Panc1 (cell line): ENCODE measurements around the gene LRRC56. TPM values are rescaled to one million over a fixed set of nuclear protein-coding genes. Genes with fewer than 3 reads are reported as not detected.
A peak's percentile ranks its signal among the peaks of the same experiment; 100 is the strongest.

ENCODE experiments used
- ATAC-seq: fragments of 200-7000 bp; cut with Tn5 transposase; 2 replicates; pipeline ENCODE4 v1.9.1; 2020; ENCODE audit warnings: mild to moderate bottlenecking, moderate library complexity
- BruUV-seq: library from RNA; stranded (reverse); fragments of 400-500 nt; replicated peaks from 2 replicates; lab custom pipeline; 2021; lab: Mats Ljungman, UMichigan
- CTCF ChIA-PET: fragments of 300-600 bp; sonication (Branson Sonifier 250); formaldehyde crosslinking; loops from one replicate; lab custom pipeline; 2022; ENCODE audit warnings: antibody characterized with exemption; lab: Charles Lee
- POLR2A ChIA-PET: fragments of 300-600 bp; sonication (Branson Sonifier 250); formaldehyde crosslinking; loops from one replicate; lab custom pipeline; 2022; ENCODE audit warnings: antibody characterized with exemption; lab: Charles Lee
- DNase-seq: peaks from one replicate; pipeline ENCODE4 v3.0.0-alpha.2; 2010; ENCODE audit warnings: low read depth, low spot score
- H3K27ac ChIP-seq: 2 replicates; pipeline ENCODE4 v1.5.1; 2011; ENCODE audit warnings: mild to moderate bottlenecking, low read length, inconsistent platforms
- H3K27me3 ChIP-seq: fragments of 200-500 bp; sonication (Bioruptor generic); 2 replicates; pipeline ENCODE4 v1.6.0; 2014; ENCODE audit warnings: low read length, inconsistent platforms; ENCODE audit not compliant: control insufficient read depth, insufficient read depth
- H3K36me3 ChIP-seq: fragments of 200-500 bp; sonication (Bioruptor generic); 2 replicates; pipeline ENCODE4 v1.5.1; 2014; ENCODE audit warnings: inconsistent platforms, mild to moderate bottlenecking, low read length, moderate library complexity; ENCODE audit not compliant: control insufficient read depth, insufficient read depth
- H3K4me1 ChIP-seq: 2 replicates; pipeline ENCODE4 v1.5.1; 2011; ENCODE audit warnings: inconsistent platforms, mild to moderate bottlenecking, low read length, moderate library complexity; ENCODE audit not compliant: control insufficient read depth, insufficient read depth
- H3K4me3 ChIP-seq, 2 experiments: 2 replicates each; pipeline ENCODE4 v1.5.1; 2011 to 2012; ENCODE audit warnings: low read depth in 2 of 2, low read length in 2 of 2, mild to moderate bottlenecking in 2 of 2, inconsistent platforms in 1 of 2, moderate library complexity in 1 of 2
- H3K9me3 ChIP-seq: fragments of 200-500 bp; sonication (Bioruptor generic); 2 replicates; pipeline ENCODE4 v1.5.1; 2014; ENCODE audit warnings: low read depth, mild to moderate bottlenecking, inconsistent platforms, low read length, moderate library complexity; ENCODE audit not compliant: control insufficient read depth, insufficient read depth
- POLR2AphosphoS5 ChIP-seq: IDR thresholded peaks from 2 replicates; pipeline ENCODE4 v1.6.1; 2012; ENCODE audit warnings: mild to moderate bottlenecking, low read depth, low read length, moderate library complexity
- REST ChIP-seq, 2 experiments: IDR thresholded peaks; 2 replicates each; pipeline ENCODE4 v1.6.1; 2011 to 2012; ENCODE audit warnings: low read depth in 2 of 2, control low read depth in 1 of 2, low read length in 1 of 2, mild to moderate bottlenecking in 1 of 2, moderate library complexity in 1 of 2; ENCODE audit not compliant: insufficient read depth in 1 of 2
- SIN3A ChIP-seq: IDR thresholded peaks from 2 replicates; pipeline ENCODE4 v1.6.1; 2012; ENCODE audit warnings: low read depth, mild to moderate bottlenecking, low read length, moderate library complexity, borderline replicate concordance; ENCODE audit not compliant: insufficient read depth
- in situ Hi-C: cut with HindIII; loops from 2 replicates; pipeline ENCODE4 v1.10.0; 2016; ENCODE audit warnings: low sequenced_read_pairs, low pct_unique_long_range_greater_than_20kb
- intact Hi-C: fragments of 100-400 bp; cut with micrococcal nuclease; formaldehyde crosslinking; loops from one replicate; pipeline ENCODE4 v1.10.0; 2022; ENCODE audit not compliant: unreplicated experiment
- total RNA-seq: library from RNA; stranded (reverse); gene quantifications from one replicate; pipeline ENCODE4 v1.2.1, GENCODE V29; 2021; ENCODE audit not compliant: unreplicated experiment
- TF ChIP-seq, protein P1 (sequence below): fragments of 450-650 bp; IDR thresholded peaks from 2 replicates; pipeline ENCODE4 v1.5.1; 2017; ENCODE audit warnings: mild to moderate bottlenecking

LRRC56 gene
- total RNA-seq, 1 experiment from 2014 or later = 9.8 TPM

DNA sequence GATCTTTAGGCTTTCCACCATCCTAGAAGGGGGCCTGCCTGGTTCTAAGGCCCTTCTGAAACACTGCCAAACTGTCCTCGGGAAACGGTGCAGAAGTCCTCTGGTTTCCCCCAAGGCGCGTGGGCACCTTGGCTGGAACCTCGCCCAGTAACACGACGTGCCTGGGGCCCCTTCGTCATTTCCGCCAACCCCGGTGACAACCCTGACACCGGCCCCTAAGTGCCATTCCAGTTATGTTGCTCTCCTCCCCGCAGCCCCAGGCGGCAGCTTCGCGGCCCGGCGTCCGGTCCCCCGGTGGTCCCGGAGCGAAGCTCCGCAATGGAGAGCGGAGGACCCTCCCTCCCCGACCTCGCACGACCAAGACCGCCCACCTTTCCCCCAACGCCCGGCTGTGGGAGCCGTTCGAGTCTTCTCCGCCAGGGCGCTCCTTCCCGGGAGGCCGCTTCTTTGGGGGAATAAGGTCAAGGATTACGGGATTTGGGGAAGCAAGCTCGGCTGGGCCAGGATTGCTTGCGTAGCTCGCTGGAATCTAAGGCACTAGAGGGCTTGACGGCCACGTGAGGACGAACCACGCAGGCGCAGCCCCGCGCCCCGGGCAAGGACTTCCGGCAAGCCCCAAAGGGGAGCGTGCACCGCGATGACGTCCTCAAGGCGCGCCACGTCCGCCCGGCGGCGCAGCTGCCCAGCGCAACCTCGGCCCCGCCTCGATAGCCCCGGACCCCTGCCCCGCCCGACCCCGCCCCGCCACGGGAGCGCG, 30.9 kb upstream of the LRRC56 start:
- CTCF ChIA-PET = interaction anchor here (0.6 to 0.8 kb wide), 2 partner anchors 8 to 325 kb away, joined by 4 to 14 read pairs; no protein-coding TSS in a partner anchor
- H3K36me3 ChIP-seq = peaks cover 2% of the 10 kb centered on the region; the same call in 1 of the 2 replicates
- H3K27me3 ChIP-seq = no peaks in the 10 kb centered on the region
- intact Hi-C loops (no loop called here), in situ Hi-C loops (no loop called here)
- POLR2A ChIA-PET = interaction anchor here (0.6 to 1.2 kb wide), 7 partner anchors 12 to 154 kb away, joined by 3 to 11 read pairs (median 5); partner anchors contain the start of gene SIGIRR
- peaks cover 24% of the 10 kb centered on the region for H3K4me1 ChIP-seq
- TF ChIP-seq, protein P1, sequence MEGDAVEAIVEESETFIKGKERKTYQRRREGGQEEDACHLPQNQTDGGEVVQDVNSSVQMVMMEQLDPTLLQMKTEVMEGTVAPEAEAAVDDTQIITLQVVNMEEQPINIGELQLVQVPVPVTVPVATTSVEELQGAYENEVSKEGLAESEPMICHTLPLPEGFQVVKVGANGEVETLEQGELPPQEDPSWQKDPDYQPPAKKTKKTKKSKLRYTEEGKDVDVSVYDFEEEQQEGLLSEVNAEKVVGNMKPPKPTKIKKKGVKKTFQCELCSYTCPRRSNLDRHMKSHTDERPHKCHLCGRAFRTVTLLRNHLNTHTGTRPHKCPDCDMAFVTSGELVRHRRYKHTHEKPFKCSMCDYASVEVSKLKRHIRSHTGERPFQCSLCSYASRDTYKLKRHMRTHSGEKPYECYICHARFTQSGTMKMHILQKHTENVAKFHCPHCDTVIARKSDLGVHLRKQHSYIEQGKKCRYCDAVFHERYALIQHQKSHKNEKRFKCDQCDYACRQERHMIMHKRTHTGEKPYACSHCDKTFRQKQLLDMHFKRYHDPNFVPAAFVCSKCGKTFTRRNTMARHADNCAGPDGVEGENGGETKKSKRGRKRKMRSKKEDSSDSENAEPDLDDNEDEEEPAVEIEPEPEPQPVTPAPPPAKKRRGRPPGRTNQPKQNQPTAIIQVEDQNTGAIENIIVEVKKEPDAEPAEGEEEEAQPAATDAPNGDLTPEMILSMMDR = no peak
- TF ChIP-seq POLR2AphosphoS5 = peak; percentile 70; the same call in 1 of the 2 replicates
- ATAC-seq (peak; percentile 88), DNase-seq (peak; percentile 91)
- H3K9me3 ChIP-seq = no peaks in the 10 kb centered on the region
- peak overlapping the region; percentile 99 for H3K27ac ChIP-seq
- BruUV-seq = no TSS peak
- H3K4me3 ChIP-seq = peak overlapping the region; percentile 83 to 94

DNA sequence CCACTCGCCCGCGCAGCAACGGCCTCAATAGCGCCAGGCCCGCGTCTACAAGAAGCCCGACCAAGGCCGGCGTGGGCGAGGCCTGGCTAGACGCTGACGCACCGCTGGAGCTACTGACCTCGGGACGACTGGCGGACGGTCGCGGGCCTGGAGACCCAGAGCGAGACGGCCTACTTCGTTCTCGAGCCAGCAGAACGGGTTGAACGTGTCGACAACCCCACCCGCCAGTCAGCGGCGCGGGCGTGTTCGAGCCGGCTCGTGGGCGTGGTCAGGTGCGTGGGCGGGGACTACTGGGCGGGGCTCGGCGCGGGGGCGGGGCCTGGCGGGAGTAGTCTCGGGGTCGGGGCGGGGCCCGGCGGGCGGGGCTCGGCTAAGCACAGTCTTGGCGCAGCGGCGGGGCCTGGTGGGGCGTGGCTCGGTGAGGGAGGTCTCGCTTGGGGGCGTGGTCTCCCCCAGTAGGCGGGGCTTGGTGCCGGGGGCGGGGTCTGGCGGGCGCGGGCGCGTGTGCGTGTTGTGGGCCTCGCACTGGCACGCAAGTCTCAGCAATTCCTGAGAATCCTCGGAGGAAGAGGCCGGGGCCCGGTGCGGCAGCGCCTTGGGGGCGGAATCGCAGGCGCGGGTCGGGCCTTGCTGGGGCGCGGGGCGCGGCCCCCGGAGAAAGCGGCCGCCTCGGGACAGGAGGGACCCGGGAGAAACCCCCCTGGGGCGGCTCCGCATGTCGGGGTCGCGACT, 30.2 kb upstream of the LRRC56 start, which contains the start of gene RNH1:
Gene RNH1 (minus strand): TSS at position 248 of the 732 bp plus-strand sequence. CDS start 5,080 bp downstream, outside the sequence.
- Histone ChIP-seq H3K9me3 (no peaks in the 10 kb centered on the region), H3K4me1 (peaks cover 24% of the 10 kb centered on the region), H3K4me3 (peak within 1 kb of the TSS; percentile 84 to 94), H3K27ac (peak within 1 kb of the TSS; percentile 99), H3K27me3 (no peaks in the 10 kb centered on the region), H3K36me3 (peaks cover 2% of the 10 kb centered on the region; the same call in 1 of the 2 replicates)
- ATAC-seq (peak; percentile 84), DNase-seq (peak; percentile 46)
- POLR2A ChIA-PET = interaction anchor here (0.6 to 1.2 kb wide), 6 partner anchors 11 to 153 kb away, joined by 3 to 5 read pairs (median 4); partner anchors contain the start of gene SIGIRR
- CTCF ChIA-PET = interaction anchor here (0.8 kb wide), 1 partner anchor 9 kb away, joined by 4 read pairs; no protein-coding TSS in a partner anchor
- no TSS peak for BruUV-seq
- TF ChIP-seq REST (IDR thresholded peaks at IDR 0.05; ENCODE audit: insufficient read depth in 1 of 2, low read depth in 2 of 2, low read length in 1 of 2) (no peak), SIN3A (peak; percentile 90; the same call in 1 of the 2 replicates), POLR2AphosphoS5 (peak; percentile 93)
- TF ChIP-seq, protein P1 = no peak
- intact Hi-C loops = no loop called here
- in situ Hi-C loops = no loop called here
